ENCODE results near the gene DENND2C.

GRCh38 chr1:114641377-114641776 is 28.5 kb downstream of the DENND2C start:
- TF ChIP-seq LEF1 (IDR thresholded peaks at IDR 0.05; ENCODE audit: borderline replicate concordance) (no peak), ZNF384 (IDR thresholded peaks at IDR 0.05) (no peak), SP1 (IDR thresholded peaks at IDR 0.05) (no peak), CTBP1 (IDR thresholded peaks at IDR 0.05; ENCODE audit: borderline replicate concordance) (no peak), BHLHE40 (IDR thresholded peaks at IDR 0.05; ENCODE audit: borderline replicate concordance) (no peak), ELF4 (IDR thresholded peaks at IDR 0.05) (no peak), HDGF (IDR thresholded peaks at IDR 0.05; ENCODE audit: borderline replicate concordance) (no peak)
